NT2/D1 (cell line): ENCODE results near the gene TTC21B.

Experiments
- SUZ12 ChIP-seq: IDR thresholded peaks from 2 replicates; pipeline ENCODE4 v1.6.1; 2011; ENCODE audit not compliant: insufficient read length, insufficient read depth; ENCODE audit errors: extremely low read depth
- YY1 ChIP-seq: IDR thresholded peaks from 2 replicates; pipeline ENCODE4 v1.6.1; 2011; ENCODE audit not compliant: insufficient read length, insufficient read depth

GRCh38 chr2:166000401-166000800, 46.8 kb upstream of the TTC21B start:
- no peak for TF ChIP-seq YY1
- no peak for TF ChIP-seq SUZ12
